ENCODE measurements around the gene SUN2. TPM values are rescaled to one million over a fixed set of nuclear protein-coding genes. Genes with fewer than 3 reads are reported as not detected.
A peak's percentile ranks its signal among the peaks of the same experiment; 100 is the strongest.

SUN2 gene
- polyA plus RNA-seq, 3 donors = 95.8 to 159 (median 97.8) TPM

DNA sequence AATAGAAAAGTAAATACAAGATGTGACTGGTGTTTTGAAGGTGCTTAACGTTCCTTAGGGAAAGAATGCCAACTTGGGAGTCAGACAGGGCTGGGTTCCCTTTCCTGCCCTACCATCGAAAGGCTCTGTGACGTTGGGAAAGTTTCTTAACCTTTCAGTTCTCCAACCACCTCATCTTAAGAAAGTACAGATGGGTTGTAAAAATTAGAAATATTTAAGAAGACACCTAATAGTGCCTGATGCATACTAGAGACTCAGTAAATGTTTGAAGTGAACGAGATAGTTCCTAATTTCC lies 49.0 kb downstream of the SUN2 start:
- DNase-seq = peak in 1 of 3 donors; percentile 18

DNA sequence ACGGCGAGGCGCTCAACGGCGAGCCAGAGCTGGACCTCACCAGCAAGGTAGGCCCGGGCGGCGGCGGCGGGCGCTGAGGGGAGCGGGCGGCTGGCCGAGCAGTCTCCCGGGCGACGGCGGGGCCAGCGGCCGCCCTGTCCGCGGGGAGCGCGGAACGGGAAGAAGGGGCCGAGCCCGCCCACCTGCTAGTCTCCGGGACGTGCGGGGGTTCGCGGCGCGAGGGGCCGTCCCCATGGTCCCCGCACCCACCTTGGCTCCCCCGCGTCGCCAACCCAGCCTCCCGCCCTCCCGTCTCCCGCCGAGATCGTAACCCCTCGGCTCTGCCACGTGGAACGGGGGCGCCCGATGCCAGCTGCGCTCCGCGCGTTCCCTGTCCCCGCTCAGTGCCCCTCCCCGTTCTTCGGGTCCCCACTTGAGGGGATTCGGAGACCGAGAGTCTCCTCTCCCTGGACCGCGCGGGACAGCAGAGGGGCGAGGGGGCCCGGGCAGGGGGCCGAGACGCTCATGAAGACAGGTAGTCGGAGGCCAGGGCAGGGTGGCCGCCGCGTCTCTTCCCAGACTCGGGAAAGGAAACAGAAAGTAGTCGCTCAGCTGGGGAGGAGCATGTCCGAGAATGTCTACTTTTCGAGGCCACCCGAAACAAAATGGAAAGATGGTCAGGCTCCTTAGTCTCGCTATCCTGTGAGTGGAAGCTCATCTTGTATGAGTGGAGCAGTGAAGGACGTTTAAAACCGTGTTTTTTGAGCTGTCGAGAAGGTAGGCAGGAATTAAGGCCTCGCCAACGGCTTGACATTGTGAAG lies 49.5 kb downstream of the SUN2 start:
- H3K9me3 Mint-ChIP-seq = no peaks in the 10 kb centered on the region
- H4K20me1 ChIP-seq (ENCODE audit: insufficient read depth, low read length) = peaks cover 50% of the 10 kb centered on the region
- TF ChIP-seq, protein P1, sequence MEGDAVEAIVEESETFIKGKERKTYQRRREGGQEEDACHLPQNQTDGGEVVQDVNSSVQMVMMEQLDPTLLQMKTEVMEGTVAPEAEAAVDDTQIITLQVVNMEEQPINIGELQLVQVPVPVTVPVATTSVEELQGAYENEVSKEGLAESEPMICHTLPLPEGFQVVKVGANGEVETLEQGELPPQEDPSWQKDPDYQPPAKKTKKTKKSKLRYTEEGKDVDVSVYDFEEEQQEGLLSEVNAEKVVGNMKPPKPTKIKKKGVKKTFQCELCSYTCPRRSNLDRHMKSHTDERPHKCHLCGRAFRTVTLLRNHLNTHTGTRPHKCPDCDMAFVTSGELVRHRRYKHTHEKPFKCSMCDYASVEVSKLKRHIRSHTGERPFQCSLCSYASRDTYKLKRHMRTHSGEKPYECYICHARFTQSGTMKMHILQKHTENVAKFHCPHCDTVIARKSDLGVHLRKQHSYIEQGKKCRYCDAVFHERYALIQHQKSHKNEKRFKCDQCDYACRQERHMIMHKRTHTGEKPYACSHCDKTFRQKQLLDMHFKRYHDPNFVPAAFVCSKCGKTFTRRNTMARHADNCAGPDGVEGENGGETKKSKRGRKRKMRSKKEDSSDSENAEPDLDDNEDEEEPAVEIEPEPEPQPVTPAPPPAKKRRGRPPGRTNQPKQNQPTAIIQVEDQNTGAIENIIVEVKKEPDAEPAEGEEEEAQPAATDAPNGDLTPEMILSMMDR (IDR thresholded peaks at IDR 0.05) = no peak
- peaks cover 46 to 50% of the 10 kb centered on the region in 2 donors for H3K4me1 ChIP-seq (ENCODE audit: control insufficient read depth in 1 of 2, insufficient read depth in 2 of 2, low read length in 2 of 2)
- DNase-seq = peak in 1 of 3 donors; percentile 33
- H3K27ac Mint-ChIP-seq = peak overlapping the region; percentile 86 to 94 (median 92)
- H3K27ac ChIP-seq (ENCODE audit: low read depth in 1 of 2, low read length in 2 of 2) = peak overlapping the region; percentile 55 to 85
- WGBS (ENCODE audit: insufficient coverage) = under 1% methylated on average over 80 of the region's 80 CpGs
- intact Hi-C loops (cut with micrococcal nuclease) = loop anchor here (5.0 kb wide), 2 partner anchors 46 to 51 kb away; partner anchors contain the start of gene SUN2 (in 1 of the 2)
- peak overlapping the region; percentile 44 for H2AFZ ChIP-seq (ENCODE audit: insufficient read depth, low read depth, low read length, poor library complexity, severe bottlenecking)
- H3K9me3 ChIP-seq (replicated peaks in 1 of 2; ENCODE audit: control insufficient read depth in 1 of 2, insufficient read depth in 1 of 2, low read length in 2 of 2) = no peaks in the 10 kb centered on the region
- H3K4me3 ChIP-seq (replicated peaks in 1 of 3; ENCODE audit: low read depth in 2 of 3, low read length in 3 of 3) = peak overlapping the region; percentile 87 to 98 (median 88)
- peaks cover 56% of the 10 kb centered on the region for H3K79me2 ChIP-seq (ENCODE audit: insufficient read depth, low read length)
- peaks cover 0 to 19% of the 10 kb centered on the region in 2 donors for H3K36me3 ChIP-seq (replicated peaks in 1 of 2; ENCODE audit: control insufficient read depth in 1 of 2, insufficient read depth in 2 of 2, low read length in 2 of 2)
- H3K4me3 Mint-ChIP-seq = peak overlapping the region; percentile 92
- peaks cover 0 to 2% of the 10 kb centered on the region in 2 donors for H3K27me3 ChIP-seq (ENCODE audit: control insufficient read depth in 2 of 2, insufficient read depth in 2 of 2, low read length in 2 of 2)
- peak overlapping the region; percentile 88 for H3K4me2 ChIP-seq (replicated peaks; ENCODE audit: extremely low read depth, low read length, poor library complexity, severe bottlenecking)
- peaks cover 16 to 20% of the 10 kb centered on the region in 2 donors for H3K36me3 Mint-ChIP-seq
- H3K27me3 Mint-ChIP-seq (ENCODE audit: low read depth in 3 of 3) = peaks cover 5 to 13% (median 8%) of the 10 kb centered on the region in 3 donors
- H3K9ac ChIP-seq (ENCODE audit: insufficient read depth, low read length, poor library complexity, severe bottlenecking) = peak overlapping the region; percentile 94
- H3K4me1 Mint-ChIP-seq = peaks cover 49% of the 10 kb centered on the region

More for the DNA sequence above, 49.0 kb downstream of the SUN2 start:
- Histone ChIP-seq H3K79me2 (ENCODE audit: insufficient read depth, low read length) (peaks cover 62% of the 10 kb centered on the region), H3K4me1 (ENCODE audit: control insufficient read depth in 1 of 2, insufficient read depth in 2 of 2, low read length in 2 of 2) (peaks cover 40 to 44% of the 10 kb centered on the region in 2 donors), H4K20me1 (ENCODE audit: insufficient read depth, low read length) (peaks cover 55% of the 10 kb centered on the region), H2AFZ (ENCODE audit: insufficient read depth, low read depth, low read length, poor library complexity, severe bottlenecking) (no peak overlapping the region), H3K9ac (ENCODE audit: insufficient read depth, low read length, poor library complexity, severe bottlenecking) (peak overlapping the region; percentile 94), H3K4me3 (replicated peaks in 1 of 3; ENCODE audit: low read depth in 2 of 3, low read length in 3 of 3) (peak overlapping the region; percentile 87 to 98 (median 88)), H3K27ac (ENCODE audit: low read depth in 1 of 2, low read length in 2 of 2) (peak overlapping the region; percentile 55 to 85), H3K27me3 (ENCODE audit: control insufficient read depth in 2 of 2, insufficient read depth in 2 of 2, low read length in 2 of 2) (peaks cover 0 to 2% of the 10 kb centered on the region in 2 donors), H3K4me2 (replicated peaks; ENCODE audit: extremely low read depth, low read length, poor library complexity, severe bottlenecking) (peak overlapping the region; percentile 88), H3K9me3 (replicated peaks in 1 of 2; ENCODE audit: control insufficient read depth in 1 of 2, insufficient read depth in 1 of 2, low read length in 2 of 2) (no peaks in the 10 kb centered on the region), H3K36me3 (replicated peaks in 1 of 2; ENCODE audit: control insufficient read depth in 1 of 2, insufficient read depth in 2 of 2, low read length in 2 of 2) (peaks cover 0 to 22% of the 10 kb centered on the region in 2 donors)
- intact Hi-C loops (cut with micrococcal nuclease) = loop anchor here (5.0 kb wide), 2 partner anchors 45 to 50 kb away; partner anchors contain the start of gene SUN2 (in 1 of the 2)
- no peaks in the 10 kb centered on the region for H3K9me3 Mint-ChIP-seq
- peaks cover 44% of the 10 kb centered on the region for H3K4me1 Mint-ChIP-seq
- H3K36me3 Mint-ChIP-seq = peaks cover 16 to 23% of the 10 kb centered on the region in 2 donors
- peak overlapping the region; percentile 92 for H3K4me3 Mint-ChIP-seq
- peak overlapping the region; percentile 86 to 94 (median 92) for H3K27ac Mint-ChIP-seq
- TF ChIP-seq, protein P1 (IDR thresholded peaks at IDR 0.05) = no peak
- WGBS (ENCODE audit: insufficient coverage) = 0% methylated on average over 1 of the region's 4 CpGs
- H3K27me3 Mint-ChIP-seq (ENCODE audit: low read depth in 3 of 3) = peaks cover 4 to 8% (median 5%) of the 10 kb centered on the region in 3 donors
